Measurements from ENCODE around the gene POLE2.

DNA sequence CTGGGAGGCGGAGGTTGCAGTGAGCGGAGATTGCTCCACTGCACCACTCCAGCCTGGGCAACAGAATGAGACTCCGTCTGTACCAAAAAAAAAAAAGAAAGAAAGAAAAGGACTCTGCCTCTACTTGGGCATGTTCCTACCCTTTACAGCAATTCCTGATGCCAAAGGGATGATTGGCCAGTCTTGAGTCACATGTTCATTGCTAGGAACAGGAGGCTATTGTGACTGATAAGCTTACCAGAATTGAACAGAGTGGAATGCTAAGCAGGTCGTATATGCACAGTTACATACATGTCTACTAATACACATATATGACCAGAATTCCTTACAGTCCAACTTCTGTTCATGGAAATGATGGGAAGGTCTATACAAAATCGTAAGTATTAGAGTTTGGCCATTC is 39.2 kb upstream of the POLE2 start:
- no peak for TF ChIP-seq TCF7L2 (IDR thresholded peaks at IDR 0.05; ENCODE audit: borderline replicate concordance, low read depth, low read length)
- TF ChIP-seq ATF2 (tag by site-specific recombination; IDR thresholded peaks at IDR 0.05; ENCODE audit: low read depth), result no peak
- TF ChIP-seq ZNF23 (tag by site-specific recombination; IDR thresholded peaks at IDR 0.05; ENCODE audit: borderline replicate concordance), result no peak
- no peak for TF ChIP-seq SCRT2 (tag by site-specific recombination; IDR thresholded peaks at IDR 0.05)

Data from HEK293 (cell line).